ENCODE data around the gene NDUFA11.

GRCh38 chr19:5850743-5851293, 52.8 kb downstream of the NDUFA11 start:
- TF ChIP-seq, protein P1, sequence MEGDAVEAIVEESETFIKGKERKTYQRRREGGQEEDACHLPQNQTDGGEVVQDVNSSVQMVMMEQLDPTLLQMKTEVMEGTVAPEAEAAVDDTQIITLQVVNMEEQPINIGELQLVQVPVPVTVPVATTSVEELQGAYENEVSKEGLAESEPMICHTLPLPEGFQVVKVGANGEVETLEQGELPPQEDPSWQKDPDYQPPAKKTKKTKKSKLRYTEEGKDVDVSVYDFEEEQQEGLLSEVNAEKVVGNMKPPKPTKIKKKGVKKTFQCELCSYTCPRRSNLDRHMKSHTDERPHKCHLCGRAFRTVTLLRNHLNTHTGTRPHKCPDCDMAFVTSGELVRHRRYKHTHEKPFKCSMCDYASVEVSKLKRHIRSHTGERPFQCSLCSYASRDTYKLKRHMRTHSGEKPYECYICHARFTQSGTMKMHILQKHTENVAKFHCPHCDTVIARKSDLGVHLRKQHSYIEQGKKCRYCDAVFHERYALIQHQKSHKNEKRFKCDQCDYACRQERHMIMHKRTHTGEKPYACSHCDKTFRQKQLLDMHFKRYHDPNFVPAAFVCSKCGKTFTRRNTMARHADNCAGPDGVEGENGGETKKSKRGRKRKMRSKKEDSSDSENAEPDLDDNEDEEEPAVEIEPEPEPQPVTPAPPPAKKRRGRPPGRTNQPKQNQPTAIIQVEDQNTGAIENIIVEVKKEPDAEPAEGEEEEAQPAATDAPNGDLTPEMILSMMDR (IDR thresholded peaks at IDR 0.05; ENCODE audit: borderline replicate concordance, extremely low read depth, low read length, poor library complexity, severe bottlenecking) = no peak
- TF ChIP-seq EZH2 (IDR thresholded peaks at IDR 0.05; ENCODE audit: borderline replicate concordance, low read depth, low read length, severe bottlenecking) = no peak

Measured in DND-41 (cell line).